ENCODE measurements around the gene ELF5. TPM values are rescaled to one million over a fixed set of nuclear protein-coding genes. Genes with fewer than 3 reads are reported as not detected.

The ELF5 gene
- total RNA-seq, 1 donor from 2014 or later: not detected

DNA sequence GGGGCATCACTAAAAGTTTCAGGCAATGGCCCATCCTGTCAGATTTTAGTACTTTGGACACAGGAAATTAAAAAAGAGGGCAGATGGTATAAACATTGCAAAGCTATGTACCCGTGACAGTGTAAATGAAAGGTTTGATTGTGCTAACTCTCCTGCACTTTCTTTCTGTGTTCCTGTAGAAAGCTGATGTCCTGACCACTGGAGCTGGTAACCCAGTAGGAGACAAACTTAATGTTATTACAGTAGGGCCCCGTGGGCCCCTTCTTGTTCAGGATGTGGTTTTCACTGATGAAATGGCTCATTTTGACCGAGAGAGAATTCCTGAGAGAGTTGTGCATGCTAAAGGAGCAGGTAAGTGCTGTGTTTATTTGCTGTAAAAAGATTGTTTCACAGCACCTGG, 64.6 kb downstream of the ELF5 start:
- no peak for DNase-seq (ENCODE audit: low read depth)
- H3K4me3 ChIP-seq (ENCODE audit: low read depth, low read length): no peak overlapping the region
- TF ChIP-seq, protein P1, sequence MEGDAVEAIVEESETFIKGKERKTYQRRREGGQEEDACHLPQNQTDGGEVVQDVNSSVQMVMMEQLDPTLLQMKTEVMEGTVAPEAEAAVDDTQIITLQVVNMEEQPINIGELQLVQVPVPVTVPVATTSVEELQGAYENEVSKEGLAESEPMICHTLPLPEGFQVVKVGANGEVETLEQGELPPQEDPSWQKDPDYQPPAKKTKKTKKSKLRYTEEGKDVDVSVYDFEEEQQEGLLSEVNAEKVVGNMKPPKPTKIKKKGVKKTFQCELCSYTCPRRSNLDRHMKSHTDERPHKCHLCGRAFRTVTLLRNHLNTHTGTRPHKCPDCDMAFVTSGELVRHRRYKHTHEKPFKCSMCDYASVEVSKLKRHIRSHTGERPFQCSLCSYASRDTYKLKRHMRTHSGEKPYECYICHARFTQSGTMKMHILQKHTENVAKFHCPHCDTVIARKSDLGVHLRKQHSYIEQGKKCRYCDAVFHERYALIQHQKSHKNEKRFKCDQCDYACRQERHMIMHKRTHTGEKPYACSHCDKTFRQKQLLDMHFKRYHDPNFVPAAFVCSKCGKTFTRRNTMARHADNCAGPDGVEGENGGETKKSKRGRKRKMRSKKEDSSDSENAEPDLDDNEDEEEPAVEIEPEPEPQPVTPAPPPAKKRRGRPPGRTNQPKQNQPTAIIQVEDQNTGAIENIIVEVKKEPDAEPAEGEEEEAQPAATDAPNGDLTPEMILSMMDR (conservative IDR thresholded peaks at IDR 0.05; ENCODE audit: low read depth, low read length): no peak

DNA sequence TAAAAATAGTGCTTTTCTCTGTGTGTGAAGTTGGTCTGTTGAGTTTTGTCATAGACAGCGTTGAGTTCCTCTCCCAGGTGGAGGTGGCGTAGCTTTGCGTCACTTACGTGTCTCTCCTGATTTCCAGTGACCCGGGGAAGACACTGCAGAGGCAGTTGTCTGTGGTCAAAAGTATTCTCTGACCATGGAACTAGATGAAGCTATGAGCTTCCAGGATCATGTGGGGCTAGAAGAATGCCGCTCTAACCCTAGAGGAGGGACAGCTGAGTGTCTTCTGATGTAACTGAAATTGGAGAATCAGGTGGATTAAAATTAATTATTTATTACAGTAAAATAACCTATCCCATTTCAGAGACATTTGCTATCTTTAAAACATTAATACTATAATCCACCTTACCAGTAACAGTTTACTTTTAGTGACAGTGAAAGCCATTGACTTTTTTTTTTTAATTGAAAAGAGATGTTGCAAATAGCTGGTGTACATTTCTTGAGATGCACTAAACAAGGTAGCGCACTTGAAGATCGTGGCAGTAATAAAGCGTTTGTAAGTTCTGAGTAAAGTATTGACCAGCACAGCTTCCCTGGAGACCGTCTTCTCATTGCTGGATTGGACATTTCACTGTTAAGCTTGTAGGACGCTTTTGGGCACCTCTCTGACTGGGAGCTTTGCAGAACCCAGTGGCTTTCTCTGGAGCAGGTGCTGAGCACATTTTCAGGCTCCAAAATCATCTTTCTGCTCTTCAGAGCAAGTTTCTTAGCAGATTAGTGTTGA, 65.2 kb downstream of the ELF5 start:
- no peak for DNase-seq (ENCODE audit: low read depth)
- no peak overlapping the region for H3K4me3 ChIP-seq (ENCODE audit: low read depth, low read length)
- TF ChIP-seq, protein P1 (conservative IDR thresholded peaks at IDR 0.05; ENCODE audit: low read depth, low read length): no peak

DNA sequence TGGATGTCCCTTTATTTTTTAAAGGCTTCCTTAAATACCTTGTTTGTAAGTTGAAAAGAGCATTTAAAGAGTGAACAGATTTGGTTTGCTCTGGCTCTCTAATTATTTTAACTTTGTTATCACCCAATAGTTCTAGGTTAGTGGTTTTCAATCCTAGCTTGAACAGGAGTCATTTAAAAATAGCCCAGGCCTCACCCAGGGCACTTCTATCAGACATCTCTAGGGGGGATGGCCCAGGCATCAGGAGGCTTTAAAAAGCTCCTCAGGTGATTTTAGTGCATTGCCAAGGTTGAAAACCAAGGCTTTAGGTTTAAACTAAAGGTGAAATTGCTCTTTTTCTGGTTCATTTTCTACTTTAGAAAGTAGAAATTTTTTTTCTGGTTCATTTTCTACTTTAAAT, 66.5 kb downstream of the ELF5 start:
- TF ChIP-seq, protein P1 (conservative IDR thresholded peaks at IDR 0.05; ENCODE audit: low read depth, low read length): no peak
- DNase-seq (ENCODE audit: low read depth): no peak
- H3K4me3 ChIP-seq (ENCODE audit: low read depth, low read length): no peak overlapping the region

DNA sequence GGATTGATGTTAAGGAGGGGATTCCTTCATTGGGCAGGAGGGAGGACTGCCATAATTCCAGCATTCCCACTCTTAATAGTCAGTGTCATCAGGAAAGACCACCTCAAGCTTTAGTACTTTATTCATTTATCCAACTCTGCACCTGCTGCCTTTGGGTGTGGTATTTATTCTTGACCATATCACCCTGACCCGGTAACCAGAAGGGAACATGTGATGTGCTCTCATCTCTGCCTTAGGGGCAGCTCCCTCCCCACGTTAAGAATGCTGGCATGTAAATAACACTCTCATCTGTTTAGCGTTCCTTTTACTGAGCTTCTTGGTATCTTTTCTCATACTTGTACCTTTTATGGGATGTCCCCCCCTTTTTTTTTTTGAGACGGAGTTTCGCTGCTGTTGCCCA, 67.2 kb downstream of the ELF5 start:
- DNase-seq (ENCODE audit: low read depth): no peak
- TF ChIP-seq, protein P1 (conservative IDR thresholded peaks at IDR 0.05; ENCODE audit: low read depth, low read length): no peak
- H3K4me3 ChIP-seq (ENCODE audit: low read depth, low read length): no peak overlapping the region

DNA sequence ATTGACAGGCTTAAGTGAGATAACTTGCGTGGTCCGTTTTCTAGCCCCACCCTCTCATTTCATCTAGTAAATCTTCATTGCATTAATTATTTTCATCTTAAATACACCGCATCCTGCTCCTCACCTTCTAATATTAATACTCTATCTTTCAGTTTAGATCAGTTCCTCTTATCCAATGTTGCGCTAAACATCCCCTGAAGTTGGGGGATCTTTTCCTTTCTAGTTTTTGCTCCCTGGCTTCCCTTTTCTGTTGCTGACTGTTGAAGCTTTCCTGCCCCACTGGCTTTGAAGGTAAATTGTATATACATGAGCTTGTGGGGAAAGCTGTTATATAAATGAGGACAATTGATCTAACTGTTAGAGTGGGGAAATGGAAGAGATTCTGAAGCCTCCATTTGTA, 67.6 kb downstream of the ELF5 start:
- no peak overlapping the region for H3K4me3 ChIP-seq (ENCODE audit: low read depth, low read length)
- DNase-seq (ENCODE audit: low read depth): no peak
- TF ChIP-seq, protein P1 (conservative IDR thresholded peaks at IDR 0.05; ENCODE audit: low read depth, low read length): no peak

DNA sequence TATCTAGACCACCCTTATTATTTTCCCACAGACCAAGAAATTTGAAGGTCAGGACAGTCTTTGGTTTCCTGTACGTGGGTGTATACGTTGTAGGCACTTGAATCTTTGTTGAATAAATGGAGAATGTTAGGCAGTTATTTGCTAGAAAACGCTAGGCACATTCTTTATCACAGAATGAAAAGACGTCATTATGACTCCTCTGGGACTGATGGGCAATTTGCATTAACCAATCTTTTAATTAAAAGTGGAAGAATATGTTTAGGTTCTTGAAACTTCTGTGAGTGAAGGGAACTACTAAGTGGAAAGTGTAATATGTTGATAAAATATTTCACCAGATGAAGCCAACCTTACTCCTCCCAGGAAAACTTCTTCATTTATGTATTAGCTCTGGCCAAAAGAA, 69.2 kb downstream of the ELF5 start:
- TF ChIP-seq, protein P1 (conservative IDR thresholded peaks at IDR 0.05; ENCODE audit: low read depth, low read length): no peak
- H3K4me3 ChIP-seq (ENCODE audit: low read depth, low read length): no peak overlapping the region

DNA sequence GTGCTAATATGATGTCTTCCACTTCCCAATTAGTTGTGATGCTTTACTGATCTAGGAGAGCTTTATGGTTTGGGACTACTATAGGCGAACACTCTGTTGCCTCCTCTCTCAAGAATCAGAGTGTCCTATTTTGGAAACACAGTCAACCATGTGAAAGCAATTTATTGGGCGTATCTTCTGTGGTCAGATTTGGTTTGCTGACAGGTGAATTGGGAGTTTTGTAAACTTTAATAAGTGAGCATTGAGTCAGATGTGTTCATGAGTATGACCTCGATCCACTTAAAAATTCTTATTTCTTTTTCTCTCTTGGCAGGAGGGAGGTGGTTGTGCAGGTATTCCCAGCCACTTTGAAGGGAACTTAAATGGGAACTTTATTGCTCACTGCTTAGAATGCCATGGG, 70.5 kb downstream of the ELF5 start:
- DNase-seq (ENCODE audit: low read depth): no peak
- TF ChIP-seq, protein P1 (conservative IDR thresholded peaks at IDR 0.05; ENCODE audit: low read depth, low read length): no peak
- H3K4me3 ChIP-seq (ENCODE audit: low read depth, low read length): no peak overlapping the region

More for the DNA sequence above, 69.2 kb downstream of the ELF5 start:
- no peak for DNase-seq (ENCODE audit: low read depth)
